Common myeloid progenitor, CD34-positive (primary cell): ENCODE measurements around the gene GABBR2.

Experiments
- CTCF ChIA-PET: fragments of 350-600 bp; sonication (Branson Sonifier 250); formaldehyde crosslinking; loops from one replicate; lab custom pipeline; 2021; ENCODE audit warnings: antibody characterized with exemption; lab: Charles Lee
- POLR2A ChIA-PET: fragments of 350-600 bp; sonication (Branson Sonifier 250); formaldehyde crosslinking; loops from one replicate; lab custom pipeline; 2021; ENCODE audit warnings: antibody characterized with exemption; lab: Charles Lee
- DNase-seq, 3 donors: peaks; one replicate each; pipeline versions ENCODE4 v3.0.0 to v3.0.0-alpha.2; 2013
- H3K27ac ChIP-seq, 2 experiments: 1 replicate in 1 of 2; 2 replicates in 1 of 2; pipeline ENCODE4 v1.7.0; 2013; ENCODE audit warnings: inconsistent platforms in 2 of 2, low read length in 2 of 2, mild to moderate bottlenecking in 2 of 2, low read depth in 1 of 2, moderate library complexity in 1 of 2; ENCODE audit not compliant: severe bottlenecking in 2 of 2, insufficient read depth in 1 of 2, poor library complexity in 1 of 2
- H3K27me3 ChIP-seq, 5 experiments: replicated peaks in 2 of 5; 1 replicate in 3 of 5; 2 replicates in 2 of 5; pipeline versions ENCODE4 v1.6.1 to v1.7.0; 2013; ENCODE audit warnings: low read length in 4 of 5, mild to moderate bottlenecking in 2 of 5, moderate library complexity in 2 of 5, inconsistent platforms in 1 of 5; ENCODE audit not compliant: insufficient read depth in 5 of 5, control insufficient read depth in 4 of 5
- H3K36me3 ChIP-seq, 4 experiments: 1 replicate in 2 of 4; 2 replicates in 2 of 4; pipeline versions ENCODE4 v1.6.1 to v1.7.0; 2013; ENCODE audit warnings: low read length in 3 of 4, control low read depth in 1 of 4, mild to moderate bottlenecking in 1 of 4; ENCODE audit not compliant: control insufficient read depth in 4 of 4, insufficient read depth in 4 of 4
- H3K4me1 ChIP-seq, 4 experiments: 1 replicate in 3 of 4; 2 replicates in 1 of 4; pipeline versions ENCODE4 v1.6.1 to v1.7.1; 2013; ENCODE audit warnings: low read length in 3 of 4, mild to moderate bottlenecking in 3 of 4, control low read depth in 1 of 4, inconsistent platforms in 1 of 4, moderate library complexity in 1 of 4; ENCODE audit not compliant: control insufficient read depth in 4 of 4, insufficient read depth in 4 of 4; ENCODE audit errors: control extremely low read depth in 1 of 4
- H3K4me3 ChIP-seq, 7 experiments: 1 replicate in 4 of 7; 2 replicates in 3 of 7; pipeline versions ENCODE4 v1.5.1 to v1.7.0; 2013; ENCODE audit warnings: mild to moderate bottlenecking in 7 of 7, low read length in 6 of 7, moderate library complexity in 6 of 7, inconsistent platforms in 2 of 7, low read depth in 2 of 7, control low read depth in 1 of 7; ENCODE audit not compliant: insufficient read depth in 4 of 7, control insufficient read depth in 1 of 7; ENCODE audit errors: extremely low read depth in 1 of 7
- H3K9me3 ChIP-seq, 5 experiments: 1 replicate in 4 of 5; 2 replicates in 1 of 5; pipeline versions ENCODE4 v1.6.1 to v1.7.1; 2013; ENCODE audit warnings: low read length in 4 of 5, mild to moderate bottlenecking in 2 of 5, inconsistent platforms in 1 of 5, low read depth in 1 of 5, moderate library complexity in 1 of 5; ENCODE audit not compliant: control insufficient read depth in 4 of 5, insufficient read depth in 2 of 5; ENCODE audit errors: control extremely low read depth in 1 of 5
- WGBS: methylation state at CpG from one replicate; pipeline ENCODE4 v1.1.5; 2013; ENCODE audit not compliant: insufficient coverage; 5-methylcytosine and 5-hydroxymethylcytosine counted together

The GABBR2 gene

DNA sequence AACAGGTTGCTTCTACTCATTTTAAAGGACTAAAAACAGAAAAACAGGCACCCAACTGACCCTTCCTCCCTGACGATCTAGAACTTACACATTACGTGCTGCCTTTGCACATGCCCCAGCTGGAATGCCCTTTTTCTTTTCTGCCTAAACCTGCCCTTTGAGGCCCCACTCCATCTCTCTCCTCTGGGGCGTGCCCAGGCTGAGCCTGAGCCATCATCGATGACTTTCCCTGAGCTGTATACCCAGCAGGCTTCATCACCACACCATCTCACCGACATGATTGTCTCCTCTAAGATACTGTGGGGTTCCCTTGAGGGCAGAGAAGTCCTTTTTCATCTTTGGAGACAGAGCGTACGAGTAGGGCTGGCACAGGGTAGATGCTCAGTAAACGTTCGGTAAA is 24.1 kb upstream of the GABBR2 start:
- ChIA-PET CTCF (no interaction called here), POLR2A (interaction anchor here (0.6 kb wide), 1 partner anchor 1685 kb away, joined by 3 read pairs; no protein-coding TSS in a partner anchor)

DNA sequence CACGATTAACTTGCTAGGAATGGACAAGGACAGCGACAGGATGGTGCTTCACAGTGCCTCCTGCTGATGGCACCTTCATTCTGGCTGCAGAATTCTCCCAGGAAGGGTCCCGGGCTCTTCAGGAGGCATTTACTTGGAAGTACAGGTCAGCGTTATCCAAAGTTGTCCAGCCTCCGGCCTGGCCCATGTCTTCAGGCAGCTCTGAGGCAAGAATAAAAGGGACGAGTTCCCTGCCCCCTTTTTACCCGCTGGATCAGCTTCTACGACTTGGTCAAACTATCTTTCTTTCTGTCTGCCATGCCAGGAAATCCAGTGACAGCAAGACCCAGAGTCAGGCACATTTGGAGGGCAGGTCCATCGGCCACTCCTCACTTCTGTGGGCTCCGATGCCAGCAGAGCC is 23.4 kb upstream of the GABBR2 start:
- Histone ChIP-seq H3K4me3 (no peak overlapping the region), H3K9me3 (no peaks in the 10 kb centered on the region), H3K36me3 (peaks cover 0 to 20% (median 9%) of the 10 kb centered on the region in 4 experiments), H3K4me1 (no peaks in the 10 kb centered on the region), H3K27me3 (peaks cover 0 to 19% (median 0%) of the 10 kb centered on the region in 5 experiments), H3K27ac (no peak overlapping the region)
- WGBS: 94% methylated on average over 9 of the region's 10 CpGs
- POLR2A ChIA-PET: interaction anchor here (0.6 kb wide), 1 partner anchor 1684 kb away, joined by 3 read pairs; no protein-coding TSS in a partner anchor
- no peak for DNase-seq
- CTCF ChIA-PET: interaction anchor here (0.6 to 1.0 kb wide), 2 partner anchors 21 to 382 kb away, joined by 3 read pairs; no protein-coding TSS in a partner anchor

More for the DNA sequence above, 24.1 kb upstream of the GABBR2 start:
- DNase-seq: no peak
- 100% methylated on average over 7 of the region's 9 CpGs for WGBS
- H3K4me1 ChIP-seq: no peaks in the 10 kb centered on the region
- peaks cover 0 to 16% (median 0%) of the 10 kb centered on the region in 5 experiments for H3K27me3 ChIP-seq
- no peak overlapping the region for H3K4me3 ChIP-seq
- peaks cover 0 to under 1% (median 0%) of the 10 kb centered on the region in 5 experiments for H3K9me3 ChIP-seq
- peaks cover 0 to 20% (median 9%) of the 10 kb centered on the region in 4 experiments for H3K36me3 ChIP-seq
- no peak overlapping the region for H3K27ac ChIP-seq

DNA sequence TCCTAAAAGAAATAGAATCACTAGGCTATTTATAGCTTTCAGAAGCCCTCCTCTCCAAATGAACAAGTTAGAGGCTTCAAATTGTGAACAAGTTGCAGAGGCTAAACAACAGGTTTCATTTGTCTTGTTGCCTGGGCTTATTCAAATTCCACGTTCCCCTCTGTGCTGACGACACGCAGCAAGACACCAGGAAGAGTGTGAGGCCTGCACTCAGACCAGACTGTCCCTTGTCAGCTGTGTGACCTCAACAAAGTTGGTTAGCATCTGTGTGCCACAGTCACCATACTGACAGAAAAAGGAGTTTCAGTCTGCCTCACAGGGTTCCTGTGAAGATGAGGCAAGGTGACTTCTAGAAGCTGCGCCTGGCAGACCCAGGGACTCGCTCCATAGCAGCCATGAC is 22.1 kb upstream of the GABBR2 start:
- Histone ChIP-seq H3K4me3 (no peak overlapping the region), H3K27ac (no peak overlapping the region), H3K36me3 (peaks cover 0 to 14% (median 6%) of the 10 kb centered on the region in 4 experiments), H3K27me3 (peaks cover 0 to 13% (median 0%) of the 10 kb centered on the region in 5 experiments), H3K4me1 (peaks cover 0 to 7% (median 4%) of the 10 kb centered on the region in 4 experiments), H3K9me3 (no peaks in the 10 kb centered on the region)
- no peak for DNase-seq
- WGBS: 96% methylated on average over 3 of the region's 5 CpGs
- ChIA-PET CTCF (no interaction called here), POLR2A (no interaction called here)

DNA sequence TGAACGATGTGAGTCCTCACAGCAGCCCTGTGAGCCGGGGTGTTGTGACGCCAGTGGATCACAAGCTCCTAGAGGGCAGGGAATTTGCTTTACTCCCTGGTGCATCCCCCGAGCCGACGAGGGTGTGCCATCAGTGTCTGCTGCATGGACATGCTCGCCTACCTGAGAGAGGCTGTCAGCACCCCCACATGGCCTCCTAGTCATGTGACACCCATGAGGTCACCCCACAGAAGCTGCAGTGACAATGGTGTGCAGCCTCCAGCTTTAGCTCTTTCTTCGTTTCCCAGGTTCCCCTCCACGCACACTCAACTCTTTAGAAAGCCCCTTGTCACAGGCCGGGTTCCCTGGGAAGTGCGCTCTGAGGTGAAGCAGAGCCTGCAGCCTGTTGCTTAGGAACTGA is 19.8 kb upstream of the GABBR2 start:
- no peak for DNase-seq
- WGBS: 92% methylated on average over 11 of the region's 11 CpGs
- peaks cover 0 to 25% (median 2%) of the 10 kb centered on the region in 5 experiments for H3K27me3 ChIP-seq
- no peaks in the 10 kb centered on the region for H3K36me3 ChIP-seq
- ChIA-PET POLR2A (no interaction called here), CTCF (interaction anchor here (0.7 kb wide), 1 partner anchor 16 kb away, joined by 3 read pairs; no protein-coding TSS in a partner anchor)
- H3K9me3 ChIP-seq: peaks cover 0 to 4% (median 2%) of the 10 kb centered on the region in 5 experiments
- H3K4me1 ChIP-seq: peaks cover 0 to 7% (median 4%) of the 10 kb centered on the region in 4 experiments
- no peak overlapping the region for H3K4me3 ChIP-seq
- no peak overlapping the region for H3K27ac ChIP-seq

DNA sequence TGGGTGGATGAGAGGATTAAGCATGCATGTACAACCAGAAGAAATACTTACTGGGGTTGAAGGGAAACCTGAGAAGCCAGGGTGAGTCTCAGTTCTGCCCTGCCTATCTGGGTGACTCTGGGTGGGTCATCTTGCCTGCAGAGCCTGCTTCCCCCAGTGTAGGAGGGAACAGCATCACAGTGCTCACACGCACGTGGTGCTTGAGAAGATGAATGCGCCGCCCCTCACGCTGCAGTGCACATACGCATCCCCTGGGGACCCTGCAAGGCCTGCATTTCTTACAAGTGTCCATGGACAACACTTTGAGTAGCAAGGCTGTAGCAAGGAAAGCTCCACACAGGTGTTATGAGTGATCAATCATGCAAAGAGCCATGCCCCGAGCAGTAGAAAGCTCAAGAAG is 18.7 kb upstream of the GABBR2 start:
- H3K9me3 ChIP-seq: peaks cover 0 to 7% (median 4%) of the 10 kb centered on the region in 5 experiments
- no peak overlapping the region for H3K4me3 ChIP-seq
- H3K36me3 ChIP-seq: no peaks in the 10 kb centered on the region
- peaks cover 0 to 28% (median 2%) of the 10 kb centered on the region in 5 experiments for H3K27me3 ChIP-seq
- no peak overlapping the region for H3K27ac ChIP-seq
- ChIA-PET POLR2A (no interaction called here), CTCF (interaction anchor here (1.5 kb wide), 1 partner anchor 10 kb away, joined by 3 read pairs; no protein-coding TSS in a partner anchor)
- 84% methylated on average over 7 of the region's 7 CpGs for WGBS
- DNase-seq: no peak
- peaks cover 0 to 7% (median 4%) of the 10 kb centered on the region in 4 experiments for H3K4me1 ChIP-seq

DNA sequence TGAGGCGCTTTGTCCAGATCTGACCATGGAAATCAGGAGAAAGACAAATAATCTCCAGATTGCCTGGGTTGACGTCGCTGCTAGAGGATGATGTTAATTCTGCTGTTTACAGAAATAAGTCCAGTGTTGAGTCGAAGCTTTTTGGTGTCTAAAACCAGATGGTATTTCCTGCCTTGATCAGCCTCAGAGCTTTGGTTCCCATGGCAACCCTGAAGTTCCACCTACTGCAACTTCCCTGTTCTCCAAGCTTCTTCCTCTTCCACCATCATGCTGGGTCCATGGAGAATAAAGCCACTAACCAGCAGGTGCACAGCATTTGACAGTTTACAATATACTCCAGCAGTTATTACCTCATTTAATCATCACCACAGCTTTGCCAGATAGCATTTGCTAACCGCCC is 18.0 kb upstream of the GABBR2 start:
- Histone ChIP-seq H3K9me3 (peaks cover 0 to 7% (median 4%) of the 10 kb centered on the region in 5 experiments), H3K4me3 (no peak overlapping the region), H3K27me3 (peaks cover 0 to 27% (median 7%) of the 10 kb centered on the region in 5 experiments), H3K4me1 (peaks cover 0 to 7% (median 4%) of the 10 kb centered on the region in 4 experiments), H3K27ac (no peak overlapping the region), H3K36me3 (no peaks in the 10 kb centered on the region)
- ChIA-PET CTCF (interaction anchor here (1.5 kb wide), 1 partner anchor 11 kb away, joined by 3 read pairs; no protein-coding TSS in a partner anchor), POLR2A (no interaction called here)
- DNase-seq: peak; percentile 59 to 89 (median 89)
- WGBS: 49% methylated on average over 5 of the region's 5 CpGs
